Measurements from ENCODE around the gene GIMD1.
"Not testable (repeated sequence)": the region's sequence is repeated elsewhere in the genome, so short reads cannot be mapped to it uniquely, and the experiment has no call there.

Gene GIMD1

DNA sequence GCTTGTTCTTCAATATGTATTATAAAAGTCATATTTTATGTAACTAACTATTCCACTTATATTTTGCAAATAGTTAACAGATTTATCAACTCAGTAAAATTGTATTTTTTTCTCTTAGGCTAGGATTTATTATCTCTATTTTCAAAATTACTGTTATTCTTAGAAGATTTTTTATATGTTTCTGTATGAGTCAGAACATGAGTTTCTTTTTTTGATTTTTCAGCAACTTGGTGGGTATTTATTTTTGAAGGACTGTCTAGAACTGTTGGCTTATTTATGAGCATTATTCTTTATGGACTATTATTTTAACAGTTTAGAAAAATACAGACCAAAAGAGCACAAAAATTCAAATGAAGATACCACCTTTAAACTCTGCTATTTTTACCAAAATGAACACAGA, 45.5 kb downstream of the GIMD1 start:
- no peak overlapping the region for H3K56ac ChIP-seq (ENCODE audit: low read length)
- H3K23ac ChIP-seq (ENCODE audit: low read length), result no peak overlapping the region
- no peaks in the 10 kb centered on the region for H3K79me1 ChIP-seq (ENCODE audit: low read length)
- no peaks in the 10 kb centered on the region for H3K4me1 ChIP-seq (ENCODE audit: control insufficient read depth, low read depth, low read length)
- no peak overlapping the region for H3K4ac ChIP-seq (ENCODE audit: low read depth, low read length)
- no peak overlapping the region for H2BK120ac ChIP-seq (ENCODE audit: low read depth, low read length)
- H2BK15ac ChIP-seq (replicated peaks; ENCODE audit: low read depth), result no peak overlapping the region
- no peaks in the 10 kb centered on the region for H3K79me2 ChIP-seq (ENCODE audit: control insufficient read depth, insufficient read depth, low read length)
- H3K27me3 ChIP-seq (ENCODE audit: insufficient read depth, low read length, poor library complexity), result no peaks in the 10 kb centered on the region
- H3K27ac ChIP-seq (ENCODE audit: low read depth, low read length), result no peak overlapping the region
- H4K8ac ChIP-seq (ENCODE audit: low read depth, low read length), result no peak overlapping the region
- no peak overlapping the region for H2BK5ac ChIP-seq (ENCODE audit: low read length)
- no peak overlapping the region for H3K4me2 ChIP-seq (ENCODE audit: low read length)
- no peak for DNase-seq
- H4K5ac ChIP-seq (ENCODE audit: low read length), result no peak overlapping the region
- no peak overlapping the region for H3K4me3 ChIP-seq (ENCODE audit: low read length)
- H3K36me3 ChIP-seq (ENCODE audit: control insufficient read depth, insufficient read depth, low read length), result no peaks in the 10 kb centered on the region
- no peak overlapping the region for H2AK5ac ChIP-seq (ENCODE audit: low read length)
- no peak overlapping the region for H3K18ac ChIP-seq (ENCODE audit: low read length)
- H3K9ac ChIP-seq (ENCODE audit: low read length), result no peak overlapping the region

DNA sequence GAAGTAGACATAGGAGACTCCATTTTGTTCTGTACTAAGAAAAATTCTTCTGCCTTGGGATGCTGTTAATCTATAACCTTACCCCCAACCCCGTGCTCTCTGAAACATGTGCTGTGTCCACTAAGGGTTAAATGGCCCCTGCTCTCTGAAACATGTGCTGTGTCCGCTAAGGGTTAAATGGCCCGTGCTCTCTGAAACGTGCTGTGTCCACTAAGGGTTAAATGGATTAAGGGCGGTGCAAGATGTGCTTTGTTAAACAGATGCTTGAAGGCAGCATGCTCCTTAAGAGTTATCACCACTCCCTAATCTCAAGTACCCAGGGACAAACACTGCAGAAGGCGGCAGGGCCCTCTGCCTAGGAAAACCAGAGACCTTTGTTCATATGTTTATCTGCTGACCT, 46.8 kb downstream of the GIMD1 start:
- not testable (repeated sequence) for H3K27me3 ChIP-seq (ENCODE audit: insufficient read depth, low read length, poor library complexity); H2BK15ac ChIP-seq (replicated peaks; ENCODE audit: low read depth); H3K4me3 ChIP-seq (ENCODE audit: low read length); H3K4ac ChIP-seq (ENCODE audit: low read depth, low read length); H4K8ac ChIP-seq (ENCODE audit: low read depth, low read length); H2BK5ac ChIP-seq (ENCODE audit: low read length); H3K23ac ChIP-seq (ENCODE audit: low read length); H3K18ac ChIP-seq (ENCODE audit: low read length); H3K27ac ChIP-seq (ENCODE audit: low read depth, low read length); H3K4me1 ChIP-seq (ENCODE audit: control insufficient read depth, low read depth, low read length); H2BK120ac ChIP-seq (ENCODE audit: low read depth, low read length); H3K9ac ChIP-seq (ENCODE audit: low read length); H3K4me2 ChIP-seq (ENCODE audit: low read length); H3K56ac ChIP-seq (ENCODE audit: low read length); H3K36me3 ChIP-seq (ENCODE audit: control insufficient read depth, insufficient read depth, low read length); H2AK5ac ChIP-seq (ENCODE audit: low read length); H4K5ac ChIP-seq (ENCODE audit: low read length); H3K79me1 ChIP-seq (ENCODE audit: low read length); DNase-seq
- WGBS (ENCODE audit: extremely low coverage, insufficient coverage, low lambda C conversion rate), result no CpG with 5 or more reads among the region's 6 CpGs
- H3K79me2 ChIP-seq (ENCODE audit: control insufficient read depth, insufficient read depth, low read length), result peaks cover 12% of the 10 kb centered on the region

DNA sequence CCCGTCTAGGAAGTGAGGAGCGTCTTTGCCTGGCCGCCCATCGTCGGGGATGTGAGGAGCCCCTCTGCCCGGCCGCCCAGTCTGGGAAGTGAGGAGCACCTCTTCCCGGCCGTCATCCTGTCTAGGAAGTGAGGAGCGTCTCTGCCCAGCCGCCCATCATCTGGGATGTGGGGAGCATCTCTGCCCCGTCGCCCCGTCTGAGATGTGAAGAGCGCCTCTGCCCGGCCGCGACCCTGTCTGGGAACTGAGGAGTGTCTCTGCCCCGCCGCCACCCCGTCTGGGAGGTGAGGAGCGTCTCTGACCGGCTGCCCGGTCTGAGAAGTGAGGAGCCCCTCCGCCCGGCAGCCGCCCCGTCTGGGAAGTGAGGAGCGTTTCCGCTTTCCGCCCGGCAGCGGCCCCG, 47.4 kb downstream of the GIMD1 start:
- H3K4me1 ChIP-seq (ENCODE audit: control insufficient read depth, low read depth, low read length); H2BK15ac ChIP-seq (replicated peaks; ENCODE audit: low read depth); H3K9ac ChIP-seq (ENCODE audit: low read length); H3K79me1 ChIP-seq (ENCODE audit: low read length); H3K27ac ChIP-seq (ENCODE audit: low read depth, low read length); H3K27me3 ChIP-seq (ENCODE audit: insufficient read depth, low read length, poor library complexity); H3K4me3 ChIP-seq (ENCODE audit: low read length); H2AK5ac ChIP-seq (ENCODE audit: low read length); H4K8ac ChIP-seq (ENCODE audit: low read depth, low read length); H4K5ac ChIP-seq (ENCODE audit: low read length); H3K23ac ChIP-seq (ENCODE audit: low read length); H3K4me2 ChIP-seq (ENCODE audit: low read length); H3K4ac ChIP-seq (ENCODE audit: low read depth, low read length); H2BK5ac ChIP-seq (ENCODE audit: low read length); H3K18ac ChIP-seq (ENCODE audit: low read length); DNase-seq; H3K56ac ChIP-seq (ENCODE audit: low read length); H2BK120ac ChIP-seq (ENCODE audit: low read depth, low read length); H3K36me3 ChIP-seq (ENCODE audit: control insufficient read depth, insufficient read depth, low read length): not testable (repeated sequence)
- peaks cover 14% of the 10 kb centered on the region for H3K79me2 ChIP-seq (ENCODE audit: control insufficient read depth, insufficient read depth, low read length)
- WGBS (ENCODE audit: extremely low coverage, insufficient coverage, low lambda C conversion rate), result no CpG with 5 or more reads among the region's 34 CpGs

DNA sequence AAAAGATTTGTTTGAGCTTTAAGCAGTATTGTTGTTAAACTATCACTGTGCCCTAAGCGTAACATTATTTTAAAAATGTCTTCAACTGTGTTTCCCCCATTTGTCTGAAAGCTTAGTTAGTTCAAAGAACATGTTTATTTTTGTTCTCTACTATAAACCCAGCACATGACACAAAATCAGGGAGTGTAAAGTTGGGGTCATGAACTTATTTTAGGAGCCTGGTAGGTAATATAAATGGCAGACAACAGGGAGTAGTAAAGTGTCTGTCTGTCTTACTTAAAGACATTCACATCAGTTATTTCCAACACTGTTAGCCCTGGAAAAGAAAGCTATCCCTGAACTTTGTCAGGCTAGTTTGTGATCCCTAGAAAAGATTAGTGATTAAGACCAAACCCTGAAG, 48.3 kb downstream of the GIMD1 start:
- Histone ChIP-seq H3K4me3 (ENCODE audit: low read length) (no peak overlapping the region), H2BK5ac (ENCODE audit: low read length) (no peak overlapping the region), H3K79me2 (ENCODE audit: control insufficient read depth, insufficient read depth, low read length) (peaks cover 19% of the 10 kb centered on the region), H3K36me3 (ENCODE audit: control insufficient read depth, insufficient read depth, low read length) (no peaks in the 10 kb centered on the region), H4K8ac (ENCODE audit: low read depth, low read length) (no peak overlapping the region), H4K5ac (ENCODE audit: low read length) (no peak overlapping the region), H3K4me2 (ENCODE audit: low read length) (no peak overlapping the region), H3K27ac (ENCODE audit: low read depth, low read length) (no peak overlapping the region), H2BK15ac (replicated peaks; ENCODE audit: low read depth) (no peak overlapping the region), H3K27me3 (ENCODE audit: insufficient read depth, low read length, poor library complexity) (no peaks in the 10 kb centered on the region), H3K9ac (ENCODE audit: low read length) (no peak overlapping the region), H3K79me1 (ENCODE audit: low read length) (peaks cover 11% of the 10 kb centered on the region), H3K56ac (ENCODE audit: low read length) (no peak overlapping the region), H3K4me1 (ENCODE audit: control insufficient read depth, low read depth, low read length) (peaks cover 2% of the 10 kb centered on the region), H2BK120ac (ENCODE audit: low read depth, low read length) (no peak overlapping the region), H3K23ac (ENCODE audit: low read length) (no peak overlapping the region), H3K4ac (ENCODE audit: low read depth, low read length) (no peak overlapping the region), H3K18ac (ENCODE audit: low read length) (no peak overlapping the region), H2AK5ac (ENCODE audit: low read length) (no peak overlapping the region)
- DNase-seq, result no peak
- no CpG with 5 or more reads among the region's 1 CpG for WGBS (ENCODE audit: extremely low coverage, insufficient coverage, low lambda C conversion rate)

DNA sequence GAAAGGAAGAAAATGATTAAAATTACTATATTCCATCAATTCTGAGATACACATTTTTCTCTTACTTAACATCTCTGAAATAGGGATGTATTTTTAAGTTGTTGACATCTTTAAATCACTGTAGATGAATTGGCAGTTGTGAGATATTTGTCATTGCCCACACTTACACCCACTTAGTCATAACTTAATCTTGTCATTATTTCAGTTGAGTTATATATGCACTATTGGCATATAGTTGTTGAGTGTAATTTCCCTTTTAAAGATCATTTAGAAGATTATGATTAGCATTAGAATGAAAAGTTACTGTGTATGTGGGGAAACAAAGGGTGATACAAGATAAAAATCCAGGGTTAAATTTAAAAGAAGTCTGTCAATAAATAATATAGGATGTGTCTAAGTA, 50.1 kb downstream of the GIMD1 start:
- DNase-seq, result no peak

DNA sequence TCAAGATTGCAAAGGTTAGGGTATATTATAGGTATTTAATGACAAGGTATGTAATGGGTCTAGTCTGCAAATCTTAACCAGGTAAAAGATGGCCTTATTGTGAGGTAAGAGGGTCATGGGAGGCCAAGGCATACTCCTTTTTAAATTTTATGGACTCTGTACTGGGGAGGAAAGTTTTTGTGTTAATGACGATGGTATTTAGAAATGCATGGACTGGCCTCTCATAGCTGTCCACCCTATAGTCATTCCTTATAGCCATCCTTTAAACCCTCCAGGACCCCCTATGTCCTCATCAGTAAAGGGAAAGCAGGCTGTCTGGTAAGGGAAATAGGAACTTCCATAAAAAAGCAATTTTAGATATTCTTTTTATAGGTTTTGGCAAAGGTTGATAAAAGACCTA, 50.8 kb downstream of the GIMD1 start:
- Histone ChIP-seq H3K4me3 (ENCODE audit: low read length) (no peak overlapping the region), H2BK5ac (ENCODE audit: low read length) (no peak overlapping the region), H2BK120ac (ENCODE audit: low read depth, low read length) (no peak overlapping the region), H3K9ac (ENCODE audit: low read length) (no peak overlapping the region), H3K27me3 (ENCODE audit: insufficient read depth, low read length, poor library complexity) (no peaks in the 10 kb centered on the region), H3K4me2 (ENCODE audit: low read length) (no peak overlapping the region), H2AK5ac (ENCODE audit: low read length) (no peak overlapping the region), H3K4me1 (ENCODE audit: control insufficient read depth, low read depth, low read length) (peaks cover 2% of the 10 kb centered on the region), H3K18ac (ENCODE audit: low read length) (no peak overlapping the region), H4K8ac (ENCODE audit: low read depth, low read length) (no peak overlapping the region), H3K56ac (ENCODE audit: low read length) (no peak overlapping the region), H3K4ac (ENCODE audit: low read depth, low read length) (no peak overlapping the region), H3K23ac (ENCODE audit: low read length) (no peak overlapping the region), H3K79me2 (ENCODE audit: control insufficient read depth, insufficient read depth, low read length) (peaks cover 21% of the 10 kb centered on the region), H3K27ac (ENCODE audit: low read depth, low read length) (no peak overlapping the region), H4K5ac (ENCODE audit: low read length) (no peak overlapping the region), H2BK15ac (replicated peaks; ENCODE audit: low read depth) (no peak overlapping the region), H3K79me1 (ENCODE audit: low read length) (peaks cover 11% of the 10 kb centered on the region), H3K36me3 (ENCODE audit: control insufficient read depth, insufficient read depth, low read length) (no peaks in the 10 kb centered on the region)
- no peak for DNase-seq
- no CpG with 5 or more reads among the region's 1 CpG for WGBS (ENCODE audit: extremely low coverage, insufficient coverage, low lambda C conversion rate)

More for the DNA sequence above, 50.1 kb downstream of the GIMD1 start:
- Histone ChIP-seq H3K56ac (ENCODE audit: low read length) (no peak overlapping the region), H3K23ac (ENCODE audit: low read length) (no peak overlapping the region), H3K79me2 (ENCODE audit: control insufficient read depth, insufficient read depth, low read length) (peaks cover 21% of the 10 kb centered on the region), H3K4me3 (ENCODE audit: low read length) (no peak overlapping the region), H3K9ac (ENCODE audit: low read length) (no peak overlapping the region), H3K4me2 (ENCODE audit: low read length) (no peak overlapping the region), H2BK120ac (ENCODE audit: low read depth, low read length) (no peak overlapping the region), H3K4me1 (ENCODE audit: control insufficient read depth, low read depth, low read length) (peaks cover 2% of the 10 kb centered on the region), H2BK15ac (replicated peaks; ENCODE audit: low read depth) (no peak overlapping the region), H3K4ac (ENCODE audit: low read depth, low read length) (no peak overlapping the region), H3K27ac (ENCODE audit: low read depth, low read length) (no peak overlapping the region), H2BK5ac (ENCODE audit: low read length) (no peak overlapping the region), H2AK5ac (ENCODE audit: low read length) (no peak overlapping the region), H3K27me3 (ENCODE audit: insufficient read depth, low read length, poor library complexity) (no peaks in the 10 kb centered on the region), H4K8ac (ENCODE audit: low read depth, low read length) (no peak overlapping the region), H3K18ac (ENCODE audit: low read length) (no peak overlapping the region), H3K36me3 (ENCODE audit: control insufficient read depth, insufficient read depth, low read length) (no peaks in the 10 kb centered on the region), H3K79me1 (ENCODE audit: low read length) (peaks cover 11% of the 10 kb centered on the region), H4K5ac (ENCODE audit: low read length) (no peak overlapping the region)

All from mesendoderm (in vitro differentiated cells).